B cell (primary cell): Measurements from ENCODE around the gene ZNF557.

Experiments
- EZH2 ChIP-seq: IDR thresholded peaks from 2 replicates; pipeline ENCODE4 v1.6.1; 2012; ENCODE audit warnings: borderline replicate concordance, low read depth, mild to moderate bottlenecking, moderate library complexity, low read length; ENCODE audit not compliant: insufficient read depth, poor library complexity, severe bottlenecking
- TF ChIP-seq, protein P1 (sequence below): fragments of 200-600 bp; IDR thresholded peaks from one replicate; pipeline ENCODE4 v1.8.0; 2022; ENCODE audit warnings: antibody characterized with exemption, mild to moderate bottlenecking

DNA sequence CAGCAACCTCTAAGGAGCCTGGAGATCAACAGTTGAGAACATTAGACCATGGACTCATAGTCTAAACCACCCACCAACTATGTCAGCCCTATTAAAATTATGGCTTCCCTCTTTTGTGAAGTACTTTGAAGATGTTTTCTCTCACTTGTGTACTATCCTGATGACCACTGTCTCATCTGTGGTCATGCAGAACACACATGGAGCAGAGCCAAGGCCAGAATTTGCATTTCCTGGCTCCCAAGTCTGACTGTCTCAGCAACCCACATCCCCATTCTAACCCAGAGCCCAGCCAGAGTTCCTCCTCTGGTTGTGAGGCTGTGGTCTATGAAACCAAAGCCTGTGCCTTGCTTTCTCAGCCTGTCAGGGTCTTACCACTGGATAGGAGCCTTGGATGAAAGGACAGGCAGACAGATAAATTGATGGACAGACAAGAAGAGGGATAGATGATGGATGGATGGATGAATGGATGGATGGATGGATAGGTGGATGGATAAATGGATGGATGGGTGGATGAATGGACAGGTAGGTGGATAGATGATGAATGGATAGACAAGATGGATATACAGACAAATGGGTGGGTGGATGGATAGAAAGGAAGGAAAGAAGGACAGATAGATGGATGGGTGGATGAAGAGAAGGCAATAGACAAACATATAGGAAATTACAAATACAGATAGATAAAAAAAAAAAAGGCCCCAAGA, 35.4 kb downstream of the ZNF557 start:
- TF ChIP-seq, protein P1, sequence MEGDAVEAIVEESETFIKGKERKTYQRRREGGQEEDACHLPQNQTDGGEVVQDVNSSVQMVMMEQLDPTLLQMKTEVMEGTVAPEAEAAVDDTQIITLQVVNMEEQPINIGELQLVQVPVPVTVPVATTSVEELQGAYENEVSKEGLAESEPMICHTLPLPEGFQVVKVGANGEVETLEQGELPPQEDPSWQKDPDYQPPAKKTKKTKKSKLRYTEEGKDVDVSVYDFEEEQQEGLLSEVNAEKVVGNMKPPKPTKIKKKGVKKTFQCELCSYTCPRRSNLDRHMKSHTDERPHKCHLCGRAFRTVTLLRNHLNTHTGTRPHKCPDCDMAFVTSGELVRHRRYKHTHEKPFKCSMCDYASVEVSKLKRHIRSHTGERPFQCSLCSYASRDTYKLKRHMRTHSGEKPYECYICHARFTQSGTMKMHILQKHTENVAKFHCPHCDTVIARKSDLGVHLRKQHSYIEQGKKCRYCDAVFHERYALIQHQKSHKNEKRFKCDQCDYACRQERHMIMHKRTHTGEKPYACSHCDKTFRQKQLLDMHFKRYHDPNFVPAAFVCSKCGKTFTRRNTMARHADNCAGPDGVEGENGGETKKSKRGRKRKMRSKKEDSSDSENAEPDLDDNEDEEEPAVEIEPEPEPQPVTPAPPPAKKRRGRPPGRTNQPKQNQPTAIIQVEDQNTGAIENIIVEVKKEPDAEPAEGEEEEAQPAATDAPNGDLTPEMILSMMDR: no peak
- no peak for TF ChIP-seq EZH2
